HG03432 (cell line): ENCODE data around the gene TPRG1.

Experiments
- ATAC-seq: cut with Tn5 transposase; IDR thresholded peaks from one replicate; pipeline ENCODE4 v1.9.1; 2021; ENCODE audit warnings: mild to moderate bottlenecking, moderate library complexity; ENCODE audit not compliant: unreplicated experiment

Gene TPRG1

GRCh38 chr3:189227249-189227648, 55.5 kb downstream of the TPRG1 start:
- no peak for ATAC-seq

- peak; percentile 80 for ATAC-seq
These were observed 57.5 kb downstream of the TPRG1 start for GRCh38 chr3:189229196-189229828.

- no peak for ATAC-seq
These were observed 61.0 kb downstream of the TPRG1 start for GRCh38 chr3:189232790-189233189.

- ATAC-seq: no peak
These were observed 61.6 kb downstream of the TPRG1 start for GRCh38 chr3:189233225-189233858.

DNA sequence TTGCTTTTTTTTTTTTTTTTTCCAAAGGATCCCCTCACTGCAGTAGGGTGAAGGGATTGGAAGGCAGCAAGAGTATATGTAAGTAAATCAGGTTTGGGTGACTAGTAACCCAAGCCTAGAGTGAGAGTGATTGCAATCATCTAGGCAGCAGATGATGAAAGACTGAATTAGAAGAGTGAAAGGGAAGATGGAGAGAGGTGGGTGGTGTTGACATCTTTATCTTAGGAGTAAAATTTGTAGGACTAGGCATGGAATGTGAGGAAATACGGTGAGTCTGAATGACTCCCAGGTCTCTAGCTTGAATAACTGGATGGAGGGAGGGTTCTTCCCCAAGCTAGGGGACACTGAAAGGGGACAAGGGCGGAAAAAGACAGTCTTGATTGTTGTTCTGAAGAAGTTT, 63.4 kb downstream of the TPRG1 start:
- no peak for ATAC-seq

GRCh38 chr3:189236352-189236751, 64.6 kb downstream of the TPRG1 start:
- ATAC-seq: peak; percentile 86

GRCh38 chr3:189237526-189237925, 65.8 kb downstream of the TPRG1 start:
- no peak for ATAC-seq

DNA sequence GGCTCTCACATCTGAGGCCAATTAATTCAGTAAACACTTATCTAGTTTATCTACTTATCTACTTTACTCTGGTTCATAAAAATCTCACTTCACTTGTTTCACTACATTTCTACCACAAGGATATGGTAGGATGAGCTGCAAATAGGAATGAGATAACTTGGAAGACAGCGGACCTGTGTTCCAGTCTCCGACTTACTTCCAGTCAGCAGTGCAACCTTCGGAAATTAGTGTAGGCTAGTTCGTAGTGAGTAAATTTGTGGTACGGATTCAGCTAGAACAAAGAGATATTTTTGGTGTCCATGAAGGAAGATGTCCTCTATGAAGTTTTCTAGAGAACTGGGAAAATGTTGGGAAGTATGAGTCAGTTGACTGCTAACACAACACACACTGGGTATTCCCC, 66.3 kb downstream of the TPRG1 start:
- no peak for ATAC-seq

GRCh38 chr3:189239616-189240015, 67.8 kb downstream of the TPRG1 start:
- ATAC-seq: no peak

- ATAC-seq: no peak
These were observed 78.2 kb downstream of the TPRG1 start for GRCh38 chr3:189249987-189250386.

DNA sequence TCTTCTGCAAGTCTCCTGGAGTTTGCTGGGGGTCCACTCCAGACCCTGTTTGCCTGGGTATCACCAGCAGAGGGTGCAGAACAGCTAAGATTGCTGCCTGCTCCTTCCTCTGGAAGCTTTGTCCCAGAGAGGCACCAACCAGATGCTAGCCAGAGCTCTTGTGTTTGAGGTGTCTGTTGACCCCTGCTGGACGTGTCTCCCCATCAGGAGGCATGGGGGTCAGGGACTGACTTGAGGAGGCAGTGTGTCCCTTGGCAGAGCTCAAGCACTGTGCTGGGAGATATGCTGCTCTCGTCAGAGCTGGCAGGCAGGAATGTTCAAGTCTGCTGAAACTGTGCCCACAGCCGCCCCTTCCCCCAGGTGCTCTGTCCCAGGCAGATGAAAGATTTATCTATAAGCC, 86.5 kb downstream of the TPRG1 start:
- no peak for ATAC-seq

DNA sequence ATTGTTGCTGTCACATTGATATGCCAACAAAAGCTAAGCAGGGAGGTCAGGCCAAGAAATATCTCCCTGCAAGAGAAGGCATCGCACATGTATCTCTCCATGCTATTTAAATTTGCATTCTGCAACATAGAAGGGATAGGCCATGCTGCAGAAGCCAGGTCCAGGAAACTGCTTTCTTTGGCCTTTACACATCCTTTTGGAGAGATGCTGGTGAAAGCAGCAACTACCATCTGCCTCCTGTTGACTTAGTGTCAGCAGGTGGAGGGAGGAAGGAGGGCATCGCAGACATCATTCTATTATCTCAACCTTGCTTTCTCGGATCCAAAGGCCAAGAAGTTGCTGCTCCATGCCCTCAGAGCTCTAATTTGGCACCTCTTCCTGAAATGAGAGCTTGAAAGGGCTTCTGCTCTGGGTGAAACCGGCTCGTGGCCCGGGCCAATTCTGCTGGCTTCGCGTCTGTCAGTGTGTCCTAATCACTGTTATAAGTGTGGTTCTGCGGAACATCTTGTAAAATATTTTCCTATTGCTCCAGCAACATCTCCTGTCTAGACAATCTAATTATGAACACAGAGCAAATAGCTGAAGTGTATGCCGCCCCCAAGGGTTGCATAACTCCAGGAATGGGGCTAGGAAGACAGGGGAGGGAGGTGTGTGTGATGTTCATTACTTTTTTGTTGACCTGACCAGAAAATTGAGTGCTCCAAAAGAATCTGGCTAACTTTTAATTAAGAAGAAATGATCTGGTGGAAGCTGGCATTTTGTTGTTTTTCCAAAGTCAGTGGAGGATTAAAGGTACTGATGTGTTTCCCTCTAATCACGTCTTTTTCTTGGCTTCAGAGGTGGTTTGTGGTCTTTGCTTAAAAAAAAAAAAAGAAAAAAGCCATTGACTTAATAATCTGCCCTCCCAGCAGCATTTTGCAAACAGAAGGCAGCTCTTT, 89.1 kb downstream of the TPRG1 start:
- ATAC-seq: no peak

- peak; percentile 72 for ATAC-seq
These were observed 91.0 kb downstream of the TPRG1 start for GRCh38 chr3:189262746-189263145.

DNA sequence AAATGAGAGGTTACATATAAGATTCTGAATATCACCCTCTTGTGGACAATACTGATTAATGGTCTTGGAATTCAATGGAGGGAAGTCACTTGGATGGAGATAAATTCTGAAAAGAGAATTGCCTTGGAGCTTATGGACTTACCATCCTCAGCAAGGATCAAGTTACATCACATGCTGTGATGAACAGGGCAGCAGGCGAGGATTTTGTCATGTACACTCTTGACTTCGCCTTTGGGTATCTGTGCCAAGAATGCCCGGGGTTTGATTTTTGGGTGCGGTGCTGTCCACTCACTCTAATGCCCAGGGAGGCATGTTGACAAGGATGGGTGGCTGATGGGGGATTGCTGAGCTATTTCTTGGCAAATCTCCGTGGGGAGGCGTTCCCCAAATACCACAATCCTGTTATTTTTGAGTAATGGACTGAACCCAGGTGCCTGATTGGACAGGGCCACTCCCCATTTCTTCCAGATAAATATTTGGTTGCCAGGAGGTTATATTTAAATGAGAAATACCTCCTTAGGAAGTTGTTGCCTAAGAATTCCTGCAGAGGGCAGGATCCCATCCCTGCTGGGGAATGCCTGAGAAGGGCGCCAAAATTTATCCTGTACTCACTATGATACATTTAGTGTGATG, 96.3 kb downstream of the TPRG1 start:
- ATAC-seq: no peak

- ATAC-seq: no peak
These were observed 97.6 kb downstream of the TPRG1 start for GRCh38 chr3:189269365-189269764.

DNA sequence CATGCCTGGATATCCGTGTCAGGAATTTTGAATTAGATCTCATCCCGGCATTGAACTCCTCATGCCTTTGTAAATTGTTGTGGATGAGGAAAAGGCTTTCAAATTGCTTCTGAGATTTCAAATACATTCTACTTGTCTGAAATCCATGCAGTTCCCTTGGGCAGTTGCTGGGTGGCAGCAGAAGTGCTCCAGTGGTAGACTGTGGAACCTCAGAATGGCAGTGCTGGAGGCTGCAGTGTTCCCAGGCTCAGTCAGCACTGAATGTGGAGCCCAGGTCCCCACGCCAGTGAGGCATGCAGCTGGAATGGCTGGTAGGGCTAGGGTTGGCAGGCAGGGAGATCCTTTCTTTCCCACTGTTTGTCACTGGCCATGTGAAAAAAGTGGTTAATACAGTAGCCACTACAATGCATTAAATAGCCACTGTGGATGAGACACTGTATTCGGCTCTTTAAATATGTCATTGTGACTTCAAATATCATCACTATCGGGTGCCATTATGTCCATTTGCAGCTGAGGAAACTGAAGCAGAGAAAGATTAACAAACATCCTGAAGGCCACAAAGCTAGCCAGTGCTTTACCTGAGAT, 98.6 kb downstream of the TPRG1 start:
- ATAC-seq: peak; percentile 85

DNA sequence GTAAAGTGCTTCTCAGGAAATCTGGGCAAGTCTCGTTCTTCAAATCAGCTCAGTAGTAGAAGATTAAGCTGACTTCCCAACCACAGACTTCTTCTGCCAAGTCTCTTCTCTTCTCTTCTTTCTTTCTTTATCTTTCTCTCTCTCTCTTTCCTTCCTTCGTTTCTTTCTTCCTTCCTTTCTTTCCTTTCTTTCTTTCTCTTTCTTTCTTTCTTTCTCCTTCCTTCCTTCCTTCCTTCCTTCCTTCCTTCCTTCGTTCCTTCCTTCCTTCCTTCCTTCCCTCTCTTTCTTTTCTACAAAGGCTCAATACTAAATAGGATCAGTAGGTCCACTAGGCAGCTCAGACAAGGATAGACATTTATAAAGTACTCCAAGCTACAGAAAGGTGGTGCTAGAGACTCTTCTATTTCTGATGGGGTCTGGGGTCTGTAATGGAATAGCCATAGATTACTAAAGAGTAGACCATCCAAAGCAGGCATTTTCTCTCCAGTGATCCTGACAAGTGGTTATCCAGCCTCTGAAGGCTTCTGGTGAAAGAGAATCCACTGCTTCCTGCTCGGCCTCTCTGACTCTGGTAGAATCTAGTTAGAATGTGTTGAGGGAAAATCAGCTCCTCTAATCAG, 100.8 kb downstream of the TPRG1 start:
- ATAC-seq: no peak

GRCh38 chr3:189273736-189274135, 102.0 kb downstream of the TPRG1 start:
- ATAC-seq: no peak

GRCh38 chr3:189275182-189275581, 103.4 kb downstream of the TPRG1 start:
- no peak for ATAC-seq

- no peak for ATAC-seq
These were observed 104.1 kb downstream of the TPRG1 start for GRCh38 chr3:189275852-189276251.
